HG03342 (cell line): ENCODE results near the gene FABP3.
"Not testable (repeated sequence)": the region's sequence is repeated elsewhere in the genome, so short reads cannot be mapped to it uniquely, and the experiment has no call there.

Experiments
- ATAC-seq: cut with Tn5 transposase; IDR thresholded peaks from one replicate; pipeline ENCODE4 v1.9.1; 2021; ENCODE audit warnings: mild to moderate bottlenecking, moderate library complexity; ENCODE audit not compliant: unreplicated experiment

FABP3 gene

DNA sequence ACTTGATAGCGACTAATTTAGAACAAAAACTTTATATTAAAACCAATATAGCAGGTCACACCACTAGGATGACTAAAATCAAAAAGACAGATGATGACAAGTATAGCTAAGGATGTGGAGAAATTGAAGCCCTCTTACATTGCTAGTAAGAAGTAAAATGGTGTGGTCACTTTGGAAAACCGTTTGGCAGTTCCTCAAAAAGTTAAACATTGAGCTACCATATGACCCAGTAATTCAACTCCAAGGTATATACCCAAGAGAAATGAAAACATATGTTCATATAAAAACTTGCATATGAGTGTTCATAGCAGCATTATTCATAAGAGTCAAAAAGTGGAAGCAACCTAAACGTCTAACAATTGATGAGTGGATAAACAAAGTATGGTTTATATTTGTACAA, 27.1 kb upstream of the FABP3 start:
- ATAC-seq: no peak

DNA sequence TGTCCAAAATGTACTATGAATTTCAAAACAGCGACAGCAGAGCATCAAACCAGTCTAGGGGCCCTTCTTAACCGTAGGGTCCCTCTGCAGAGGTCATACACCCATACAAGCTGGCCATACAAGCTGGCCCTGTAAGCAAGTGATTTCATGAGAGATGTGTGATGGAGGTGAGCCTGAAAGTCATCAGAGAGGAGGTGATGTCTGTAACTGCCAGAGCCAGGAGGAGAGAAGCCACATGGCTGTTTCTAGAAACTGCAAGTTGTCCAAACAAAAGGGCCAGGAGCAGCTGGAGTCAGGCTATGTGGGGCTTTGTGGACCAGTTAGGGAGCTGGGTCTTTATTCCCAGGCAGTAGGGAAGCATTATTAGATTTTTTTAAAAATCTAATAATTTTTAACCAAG, 25.4 kb upstream of the FABP3 start:
- no peak for ATAC-seq

DNA sequence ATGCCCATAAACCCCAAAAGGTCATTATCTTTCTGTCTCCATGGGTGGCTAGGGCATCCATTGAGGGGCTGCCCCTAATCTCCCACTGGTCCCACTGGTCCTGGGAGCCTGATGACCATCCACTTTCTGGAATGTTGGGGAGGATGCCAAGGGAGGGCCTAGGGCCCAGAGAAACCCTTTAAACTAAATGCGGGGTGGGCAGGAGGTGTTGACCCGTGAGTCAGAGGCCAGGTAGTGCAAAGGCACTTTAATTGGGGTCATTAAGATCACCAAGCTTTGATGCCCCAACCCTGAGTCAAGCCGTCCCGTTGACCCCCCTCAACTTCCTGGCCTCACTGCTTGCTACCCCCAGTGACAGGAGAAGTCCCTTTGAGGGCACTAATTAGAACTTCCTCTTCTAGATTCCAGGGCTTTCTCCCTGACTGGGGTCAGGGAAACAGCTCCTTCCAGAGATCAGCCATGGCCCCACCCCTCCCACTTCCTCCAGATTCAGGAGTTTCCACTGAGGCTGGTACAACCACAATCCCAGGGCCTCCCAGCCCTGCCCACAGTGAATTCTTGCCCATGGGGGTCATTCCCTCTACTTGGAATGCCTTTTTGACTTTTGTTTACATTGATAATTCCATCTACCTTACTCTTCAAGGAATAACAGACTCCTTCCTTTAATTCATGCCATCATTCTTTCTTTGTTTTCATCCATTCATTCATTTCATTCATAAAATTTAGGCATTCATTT, 24.7 kb upstream of the FABP3 start:
- no peak for ATAC-seq

DNA sequence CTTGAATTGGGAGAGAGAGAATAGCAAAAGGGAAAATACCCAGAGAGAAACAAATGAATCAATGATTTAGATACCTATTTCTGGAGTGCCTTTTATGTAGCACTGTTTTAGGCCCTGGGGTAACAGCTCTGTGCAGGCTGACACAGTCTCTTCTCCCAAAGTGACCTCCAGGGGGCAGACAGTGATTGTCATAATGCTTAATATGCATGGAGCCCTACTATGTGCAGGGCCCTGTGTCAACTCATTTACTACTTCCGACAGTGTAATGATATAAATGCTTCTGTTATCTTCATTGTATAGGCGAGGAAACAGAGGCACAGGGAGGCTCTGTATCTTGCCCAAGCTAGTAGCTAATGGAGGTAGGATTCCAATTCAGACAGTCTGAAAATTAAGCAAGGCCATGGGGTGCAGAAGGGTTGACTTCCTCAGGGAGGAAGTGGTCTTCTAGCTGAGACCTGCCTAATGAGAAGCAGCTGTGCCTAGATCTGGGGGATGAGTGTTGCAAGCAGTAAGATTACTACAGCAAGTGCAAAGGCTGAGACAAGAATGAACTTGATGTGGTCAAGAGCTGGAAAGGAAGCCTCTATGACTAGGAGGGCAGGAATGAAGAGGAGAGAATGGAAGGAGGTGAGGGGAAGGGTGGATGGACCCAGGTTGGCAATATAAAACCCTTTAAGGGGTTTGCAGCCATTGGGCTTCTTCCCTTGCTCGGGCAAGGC, 23.9 kb upstream of the FABP3 start:
- no peak for ATAC-seq

DNA sequence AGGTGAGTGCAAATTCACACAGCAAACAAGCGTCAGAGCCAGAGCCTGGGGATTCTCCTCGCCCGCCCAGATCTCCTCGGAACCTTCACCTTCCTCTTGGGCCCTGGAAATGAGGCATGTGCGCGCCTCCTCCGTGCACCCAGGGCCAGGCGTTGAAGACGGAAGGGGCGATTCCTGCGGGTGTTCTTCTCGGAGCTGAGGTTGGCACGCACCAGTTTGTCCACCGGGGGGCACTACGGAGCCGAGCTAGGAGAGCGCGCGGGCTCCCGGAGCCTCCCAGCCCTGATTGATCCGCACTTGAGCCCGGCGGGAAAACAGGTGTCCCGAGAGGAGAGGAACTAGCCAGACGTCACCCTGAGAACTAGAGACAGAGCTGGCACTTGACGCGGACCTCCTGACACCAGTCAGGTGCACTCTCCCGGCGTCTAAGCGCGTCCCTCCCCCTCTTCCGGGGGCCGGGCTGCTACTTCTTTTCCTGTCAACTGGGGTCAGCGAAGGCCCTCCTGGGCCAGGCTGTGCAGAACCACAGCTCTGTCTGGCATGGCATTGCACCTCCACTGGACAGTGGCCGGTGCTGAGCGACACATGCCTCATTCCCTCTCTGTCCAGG, 21.8 kb upstream of the FABP3 start:
- peak; percentile 87 for ATAC-seq

DNA sequence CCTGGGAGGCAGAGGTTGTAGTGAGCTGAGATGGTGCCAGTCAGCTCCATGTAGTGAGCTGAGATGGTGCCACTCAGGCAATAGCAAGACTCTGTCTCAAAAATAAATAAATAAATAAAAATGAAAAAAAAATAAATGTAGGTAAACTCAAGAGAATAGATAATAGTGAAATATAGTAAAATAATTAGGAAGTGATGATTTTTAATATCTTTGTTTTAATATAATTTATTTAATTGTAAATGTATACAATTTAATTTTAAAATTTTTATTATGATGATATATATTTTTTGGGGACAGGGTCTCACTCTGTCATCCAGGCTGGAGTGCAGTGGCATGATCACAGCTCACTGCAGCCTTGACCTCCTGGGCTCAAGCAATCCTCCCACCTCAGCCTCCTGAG, 20.6 kb upstream of the FABP3 start:
- no peak for ATAC-seq

DNA sequence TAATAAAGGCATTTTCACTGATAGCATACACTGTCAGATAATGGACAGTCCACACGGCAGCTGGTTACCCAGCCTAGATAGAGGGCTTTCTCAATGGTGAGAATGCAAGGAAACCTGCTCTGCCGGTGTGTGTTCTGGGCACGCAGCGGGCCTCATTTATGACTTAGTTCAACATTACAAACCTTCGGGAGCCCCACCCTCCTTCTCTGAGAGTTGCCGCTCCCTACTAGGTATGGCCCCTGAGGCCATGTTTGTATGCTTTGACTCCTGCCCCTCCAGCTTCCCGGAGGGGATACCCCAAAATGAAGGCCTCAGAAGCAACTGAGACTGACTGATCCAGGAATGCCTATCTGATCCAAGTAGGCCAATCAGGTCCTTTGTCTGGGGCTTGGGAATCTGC, 17.2 kb upstream of the FABP3 start:
- no peak for ATAC-seq

DNA sequence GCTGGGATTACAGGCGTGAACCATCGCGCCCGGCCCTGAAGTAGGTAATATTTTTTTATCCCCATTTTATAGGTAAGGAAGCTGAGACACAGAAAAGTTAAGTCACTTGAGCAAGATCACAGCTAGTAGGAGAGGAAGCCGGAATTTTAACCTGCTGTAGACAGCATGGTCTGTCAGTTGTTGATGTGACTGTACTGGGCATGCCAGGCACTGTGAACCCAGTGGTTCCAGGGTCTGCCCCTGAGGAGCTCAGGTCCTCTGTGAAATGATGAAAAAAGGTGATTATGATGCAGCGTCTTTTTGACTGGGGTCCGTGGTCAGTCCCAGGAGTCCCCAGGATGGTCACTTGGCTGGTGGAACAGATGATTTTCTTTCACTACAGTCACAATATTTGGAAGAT, 16.7 kb upstream of the FABP3 start:
- ATAC-seq: no peak

DNA sequence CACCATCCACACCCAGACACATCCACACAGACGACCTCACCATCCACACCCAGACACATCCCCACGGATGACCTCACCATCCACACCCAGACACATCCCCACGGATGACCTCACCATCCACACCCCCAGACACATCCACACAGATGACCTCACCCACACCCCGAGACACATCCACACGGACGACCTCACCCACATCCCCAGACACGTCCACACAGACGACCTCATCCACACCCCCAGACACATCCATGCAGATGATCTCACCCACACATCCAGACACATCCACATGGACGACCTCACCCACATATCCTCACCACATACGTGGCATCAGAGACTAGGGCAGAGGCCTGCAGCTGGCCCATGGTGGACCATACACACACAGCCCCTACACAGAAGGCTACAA, 14.7 kb upstream of the FABP3 start:
- no peak for ATAC-seq

DNA sequence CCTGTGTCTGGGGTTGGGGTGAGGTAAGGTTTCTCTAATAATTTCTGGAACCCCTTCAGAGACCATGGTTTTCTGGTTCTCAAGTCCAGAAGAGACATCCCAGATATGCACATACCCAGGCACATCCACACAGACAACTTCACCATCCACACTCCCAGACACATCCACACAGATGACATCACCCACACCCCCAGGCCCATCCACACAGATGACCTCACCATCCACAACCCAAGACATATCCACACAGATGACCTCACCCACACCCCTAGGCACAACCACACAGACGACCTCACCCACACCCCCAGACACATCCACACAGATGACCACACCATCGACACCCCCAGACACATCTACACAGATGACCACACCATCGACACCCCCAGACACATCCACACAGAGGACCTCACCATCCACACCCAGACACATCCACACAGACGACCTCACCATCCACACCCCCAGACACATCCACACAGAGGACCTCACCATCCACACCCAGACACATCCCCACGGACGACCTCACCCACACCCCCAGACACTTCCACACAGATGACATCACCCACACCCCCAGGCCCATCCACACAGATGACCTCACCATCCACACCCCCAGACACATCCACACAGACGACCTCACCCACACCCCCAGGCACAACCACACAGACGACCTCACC, 13.8 kb upstream of the FABP3 start:
- not testable (repeated sequence) for ATAC-seq

DNA sequence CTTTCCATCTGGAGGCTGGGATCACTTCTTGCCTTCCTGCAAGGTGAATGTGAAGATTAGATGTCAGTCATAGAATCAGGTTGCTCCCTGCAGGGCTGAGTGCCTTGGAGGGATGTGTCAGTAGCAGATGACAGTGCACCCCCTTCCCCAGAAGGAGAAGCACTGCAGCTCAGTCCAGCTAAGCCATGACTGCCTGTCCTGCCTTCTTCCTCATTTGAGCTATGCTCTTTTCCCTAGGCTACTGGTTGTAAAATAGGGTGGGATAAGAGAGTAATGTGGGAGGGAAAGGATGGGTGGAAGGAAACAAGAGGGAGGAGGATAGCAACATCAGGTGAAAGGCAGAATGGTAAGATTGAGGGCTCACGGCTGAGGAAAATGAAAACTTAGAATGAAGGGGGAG, 11.1 kb upstream of the FABP3 start:
- ATAC-seq: no peak

DNA sequence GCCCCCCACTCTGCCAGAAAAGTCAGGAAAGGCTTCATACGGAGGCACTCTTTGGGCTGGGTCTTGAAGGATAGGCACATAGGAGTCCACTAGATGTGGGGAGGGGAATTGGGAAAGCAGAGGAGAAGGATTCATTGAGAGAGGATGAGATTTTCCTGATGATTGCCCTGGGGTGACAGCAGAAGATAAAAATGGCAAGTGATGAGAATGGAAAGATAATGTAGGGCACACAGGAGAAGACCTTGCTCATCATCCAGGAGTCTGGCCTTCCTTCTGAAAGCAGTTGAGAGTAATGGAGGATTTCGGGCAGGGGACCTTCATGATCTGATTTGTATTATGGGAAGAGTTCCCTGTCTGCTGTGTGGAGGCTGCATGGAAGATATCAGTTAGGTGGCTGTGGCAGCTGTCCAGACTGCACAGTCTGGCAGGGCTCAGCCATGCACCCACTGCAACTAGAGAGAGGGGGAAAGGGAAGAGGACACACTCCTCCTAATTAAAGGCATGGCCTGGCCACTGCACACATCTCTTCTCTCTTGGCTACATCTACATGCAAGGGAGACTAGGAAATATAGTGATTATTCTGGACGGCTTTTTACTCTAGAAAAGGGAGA, 9.6 kb upstream of the FABP3 start:
- no peak for ATAC-seq

DNA sequence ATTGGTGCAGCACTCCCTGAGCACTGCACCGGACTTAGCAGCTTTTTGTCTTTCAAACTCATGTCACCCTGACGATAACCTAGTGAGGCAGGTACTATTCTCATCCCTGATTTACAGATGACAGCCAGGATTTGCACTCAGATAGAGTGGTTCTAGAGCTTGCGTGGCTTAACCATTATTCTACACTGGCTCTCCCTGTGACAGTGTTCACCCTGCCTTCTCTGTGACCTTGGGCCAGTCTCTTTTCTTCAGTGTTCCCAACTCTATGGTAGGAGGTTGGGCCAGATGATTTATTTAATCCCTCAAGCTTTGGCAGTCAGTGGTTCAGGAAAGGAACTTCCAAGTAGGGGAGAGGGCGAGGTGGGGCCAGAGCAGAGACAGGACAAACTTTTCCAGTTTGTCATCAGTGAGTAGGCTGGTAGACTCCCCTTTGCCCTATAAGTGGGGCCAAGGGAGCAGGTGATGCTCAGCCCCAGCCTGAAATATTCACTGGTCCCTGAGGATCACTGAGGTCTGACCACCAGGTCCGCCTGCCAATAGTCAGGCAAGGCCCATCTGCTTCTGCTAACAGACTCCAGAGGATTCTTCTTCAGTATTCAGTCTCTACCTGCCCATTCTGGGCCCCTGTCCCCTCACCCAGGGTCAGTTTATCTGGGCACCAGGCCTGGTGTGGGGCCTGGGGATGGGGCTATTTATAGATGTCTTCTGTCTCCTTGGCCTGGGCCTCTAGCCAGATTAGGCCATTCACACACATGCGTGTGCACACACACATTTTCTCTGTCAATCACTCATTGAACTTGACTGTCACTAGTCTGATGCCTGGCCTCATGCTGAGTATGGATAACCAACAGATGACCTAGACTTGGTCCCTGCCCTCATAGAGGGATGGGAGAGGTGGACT, 8.8 kb upstream of the FABP3 start:
- no peak for ATAC-seq

DNA sequence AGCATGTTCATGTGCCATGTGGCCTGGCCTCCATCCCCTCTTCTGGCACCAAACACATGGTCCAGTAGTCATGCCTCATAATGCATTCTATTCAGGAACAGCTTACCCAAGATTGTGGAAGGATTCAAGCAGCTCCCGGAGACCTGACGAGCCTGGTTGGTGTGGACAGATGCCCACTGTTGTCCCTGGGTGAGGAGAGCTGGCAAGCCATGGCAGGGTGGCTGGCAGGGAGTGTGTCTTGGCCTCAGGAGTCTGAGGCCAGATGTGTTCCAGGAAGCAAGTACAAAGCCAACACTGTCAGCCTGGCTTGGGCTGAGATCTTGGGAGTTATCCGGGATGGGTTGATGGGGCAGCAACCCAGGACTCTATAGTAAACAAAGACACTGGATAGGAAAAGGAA, 7.3 kb upstream of the FABP3 start:
- no peak for ATAC-seq

DNA sequence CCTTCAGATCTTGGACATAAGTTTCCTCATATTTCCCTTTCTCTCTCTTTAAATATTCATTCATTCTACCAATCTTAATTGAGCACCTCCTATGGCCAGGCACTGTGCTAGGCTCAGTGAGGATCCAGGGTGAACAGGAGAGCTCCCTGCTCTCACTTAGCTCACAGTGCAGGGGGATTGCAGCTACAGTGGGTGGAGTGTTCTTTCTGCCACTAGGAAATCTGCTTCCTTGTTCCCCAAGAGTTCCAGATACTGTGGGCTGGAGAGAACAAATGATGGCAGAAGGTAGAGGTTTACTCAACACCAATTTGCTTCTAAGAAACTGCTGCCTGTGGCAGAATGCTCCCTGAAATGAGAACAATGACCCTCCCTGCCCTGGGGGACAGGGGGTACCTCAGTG, 5.1 kb upstream of the FABP3 start:
- no peak for ATAC-seq

DNA sequence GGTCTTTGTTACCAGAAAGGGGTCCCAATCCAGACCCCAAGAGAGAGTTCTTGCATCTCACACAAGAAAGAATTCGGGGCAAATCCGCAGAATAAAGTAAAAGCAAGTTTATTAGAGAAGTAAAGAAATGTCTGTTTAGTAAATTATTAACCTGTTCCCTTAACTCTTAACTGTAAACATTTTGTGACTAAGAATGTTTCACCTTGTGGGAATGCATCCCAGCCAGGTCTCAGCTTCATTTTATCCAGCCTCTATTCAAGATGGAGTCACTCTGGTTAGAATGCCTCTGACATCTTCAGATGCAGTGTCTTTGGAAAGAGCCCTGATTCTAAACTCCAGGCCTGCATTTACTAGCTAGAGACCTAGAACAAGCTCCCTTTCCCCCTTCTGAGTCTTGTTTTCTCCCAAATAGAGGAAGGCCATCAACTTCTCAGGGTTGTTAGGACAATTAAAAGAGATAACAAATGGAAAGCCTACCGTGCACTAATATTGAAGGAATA, 4.5 kb upstream of the FABP3 start:
- ATAC-seq: no peak

DNA sequence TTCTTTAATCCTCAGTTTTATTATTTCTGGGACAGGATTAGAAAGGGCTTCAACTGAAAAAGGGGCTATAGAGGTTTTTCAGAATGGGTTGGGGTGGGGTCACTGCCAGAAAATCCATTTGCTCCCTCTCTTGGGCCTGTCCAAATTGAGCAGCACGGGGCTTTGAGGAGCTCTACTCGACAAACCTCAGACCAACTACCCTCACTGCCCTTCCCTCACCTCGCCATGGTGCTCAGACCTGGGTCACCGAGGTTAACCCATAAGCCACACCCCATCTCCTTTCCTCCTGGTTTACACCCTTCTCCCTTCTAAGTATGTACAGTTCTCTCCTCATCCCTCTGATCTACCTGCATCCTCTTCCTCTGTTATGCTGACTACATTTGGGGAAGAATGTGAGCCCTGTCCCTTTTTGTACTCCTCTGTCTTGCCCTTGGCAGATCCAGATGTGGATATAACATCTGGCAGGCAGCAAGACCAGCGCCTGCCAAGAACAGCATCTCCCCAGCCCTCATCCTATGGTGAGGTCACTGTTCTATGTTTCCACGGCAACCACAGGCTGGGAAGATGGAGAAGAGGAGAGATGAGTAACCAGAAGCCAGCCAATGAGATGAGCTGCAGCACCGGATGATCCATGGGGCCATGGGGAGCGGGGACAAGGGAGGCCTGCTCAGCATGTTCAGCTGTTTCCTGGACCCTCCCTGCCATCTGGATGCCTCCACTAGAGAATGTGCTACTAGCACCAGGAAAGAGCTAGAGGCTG, 3.7 kb upstream of the FABP3 start:
- ATAC-seq: no peak

DNA sequence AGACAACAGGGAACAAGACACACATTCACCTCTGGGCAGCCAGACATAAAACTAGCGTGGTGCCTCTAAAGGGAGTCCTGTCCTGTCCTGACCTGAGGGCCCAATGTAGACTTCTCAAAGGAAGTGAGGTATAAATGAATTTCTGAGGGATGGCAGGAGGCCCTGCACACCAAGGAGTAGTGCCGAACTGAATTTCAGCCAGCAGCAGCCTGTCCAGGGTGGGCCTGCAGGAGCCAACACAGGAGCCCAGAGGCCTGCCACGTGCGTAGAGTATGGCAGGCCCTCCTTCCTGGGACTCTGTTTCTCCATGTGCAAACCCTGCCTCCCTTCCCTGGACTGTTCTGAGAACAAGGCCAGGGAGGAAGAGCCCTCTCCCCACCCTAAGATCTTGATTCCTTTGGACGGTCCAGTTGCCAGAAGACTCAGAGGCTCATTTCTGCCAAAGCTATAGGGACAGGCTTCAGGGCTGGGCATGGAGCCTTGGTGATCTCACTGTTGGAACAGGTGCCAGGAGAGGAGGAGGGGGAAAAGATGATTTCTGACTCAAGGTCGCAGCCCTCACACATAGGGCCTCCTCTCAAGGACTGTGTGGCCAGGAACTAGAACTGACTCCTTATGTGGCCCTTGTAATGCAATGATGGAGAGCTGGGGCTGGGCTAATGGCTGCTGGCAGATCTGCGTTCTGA, 1.8 kb upstream of the FABP3 start:
- no peak for ATAC-seq
